Measurements from ENCODE around the gene CALCOCO1. TPM values are rescaled to one million over a fixed set of nuclear protein-coding genes. Genes with fewer than 3 reads are reported as not detected.

Gene CALCOCO1
- total and polyA plus RNA-seq, 2 of the 13 experiments (the other 11 are each of a cell fraction or from before 2014, with no cell fraction given): 7.7 to 47.7 TPM

- TF ChIP-seq RBM39 (IDR thresholded peaks at IDR 0.05; ENCODE audit: low read depth, low read length, poor library complexity, severe bottlenecking) (no peak), PAF1 (CRISPR knock-in tag; IDR thresholded peaks at IDR 0.05) (no peak), STAT5B (CRISPR knock-in tag; IDR thresholded peaks at IDR 0.05) (no peak), ELK4 (CRISPR knock-in tag; IDR thresholded peaks at IDR 0.05; ENCODE audit: borderline replicate concordance) (no peak)
Observed at GRCh38 chr12:53659011-53659551, 68.2 kb downstream of the CALCOCO1 start (continued).

Other genes starting within 250 kb of the CALCOCO1 start
- 0.13 and 0.20 TPM in 2 replicates for gene MAP3K12, start 228.0 kb downstream of the CALCOCO1 start, total RNA-seq (2016; rRNA removed; fragmentation: Illumina TruSeq; extraction: Trizol)
- 1.1 and 1.3 TPM in 2 replicates for gene MAP3K12, start 228.0 kb downstream of the CALCOCO1 start, polyA plus RNA-seq (2011; rRNA removed)
- 39.5 and 55.5 TPM in 2 replicates for gene TARBP2, start 226.2 kb downstream of the CALCOCO1 start, total RNA-seq (2016; rRNA removed; fragmentation: Illumina TruSeq; extraction: Trizol)
- 47.0 and 49.2 TPM in 2 replicates for gene TARBP2, start 226.2 kb downstream of the CALCOCO1 start, polyA plus RNA-seq (2011; rRNA removed)
- gene NPFF, start 220.0 kb downstream of the CALCOCO1 start, total RNA-seq (2016; rRNA removed; fragmentation: Illumina TruSeq; extraction: Trizol): 0.51 TPM in 1 of 2 replicates, not detected in the other
- gene NPFF, start 220.0 kb downstream of the CALCOCO1 start, polyA plus RNA-seq (2011; rRNA removed): not detected in 2 replicates
- 9.6 and 11.3 TPM in 2 replicates for gene ATF7, start 101.1 kb downstream of the CALCOCO1 start, total RNA-seq (2016; rRNA removed; fragmentation: Illumina TruSeq; extraction: Trizol)
- gene ATF7, start 101.1 kb downstream of the CALCOCO1 start, polyA plus RNA-seq (2011; rRNA removed): 14.0 and 16.2 TPM in 2 replicates
- 230 and 280 TPM in 2 replicates for gene ATP5MC2, start 51.4 kb downstream of the CALCOCO1 start, total RNA-seq (2016; rRNA removed; fragmentation: Illumina TruSeq; extraction: Trizol)
- gene ATP5MC2, start 51.4 kb downstream of the CALCOCO1 start, polyA plus RNA-seq (2011; rRNA removed): 257 and 310 TPM in 2 replicates
- gene CISTR, start 24.5 kb upstream of the CALCOCO1 start, total RNA-seq (2016; rRNA removed; fragmentation: Illumina TruSeq; extraction: Trizol): not detected in 2 replicates
- gene CISTR, start 24.5 kb upstream of the CALCOCO1 start, polyA plus RNA-seq (2011; rRNA removed): not detected in 2 replicates
- gene HOXC13, start 211.4 kb upstream of the CALCOCO1 start, total RNA-seq (2016; rRNA removed; fragmentation: Illumina TruSeq; extraction: Trizol): 0.07 TPM in 2 replicates
- gene HOXC13, start 211.4 kb upstream of the CALCOCO1 start, polyA plus RNA-seq (2011; rRNA removed): not detected in 2 replicates
- gene HOXC12, start 227.5 kb upstream of the CALCOCO1 start, total RNA-seq (2016; rRNA removed; fragmentation: Illumina TruSeq; extraction: Trizol): not detected in 2 replicates
- gene HOXC12, start 227.5 kb upstream of the CALCOCO1 start, polyA plus RNA-seq (2011; rRNA removed): not detected in 2 replicates
- gene HOXC11, start 245.7 kb upstream of the CALCOCO1 start, total RNA-seq (2016; rRNA removed; fragmentation: Illumina TruSeq; extraction: Trizol): not detected in 2 replicates
- gene HOXC11, start 245.7 kb upstream of the CALCOCO1 start, polyA plus RNA-seq (2011; rRNA removed): not detected in 2 replicates
- gene HOTAIR, start 247.5 kb upstream of the CALCOCO1 start, total RNA-seq (2016; rRNA removed; fragmentation: Illumina TruSeq; extraction: Trizol): not detected in 2 replicates
- gene HOTAIR, start 247.5 kb upstream of the CALCOCO1 start, polyA plus RNA-seq (2011; rRNA removed): not detected in 2 replicates

All from HepG2 (cell line).